ENCODE measurements around the gene FOXL1. TPM values are rescaled to one million over a fixed set of nuclear protein-coding genes. Genes with fewer than 3 reads are reported as not detected.

The FOXL1 gene
- polyA plus RNA-seq, 3 donors: not detected

DNA sequence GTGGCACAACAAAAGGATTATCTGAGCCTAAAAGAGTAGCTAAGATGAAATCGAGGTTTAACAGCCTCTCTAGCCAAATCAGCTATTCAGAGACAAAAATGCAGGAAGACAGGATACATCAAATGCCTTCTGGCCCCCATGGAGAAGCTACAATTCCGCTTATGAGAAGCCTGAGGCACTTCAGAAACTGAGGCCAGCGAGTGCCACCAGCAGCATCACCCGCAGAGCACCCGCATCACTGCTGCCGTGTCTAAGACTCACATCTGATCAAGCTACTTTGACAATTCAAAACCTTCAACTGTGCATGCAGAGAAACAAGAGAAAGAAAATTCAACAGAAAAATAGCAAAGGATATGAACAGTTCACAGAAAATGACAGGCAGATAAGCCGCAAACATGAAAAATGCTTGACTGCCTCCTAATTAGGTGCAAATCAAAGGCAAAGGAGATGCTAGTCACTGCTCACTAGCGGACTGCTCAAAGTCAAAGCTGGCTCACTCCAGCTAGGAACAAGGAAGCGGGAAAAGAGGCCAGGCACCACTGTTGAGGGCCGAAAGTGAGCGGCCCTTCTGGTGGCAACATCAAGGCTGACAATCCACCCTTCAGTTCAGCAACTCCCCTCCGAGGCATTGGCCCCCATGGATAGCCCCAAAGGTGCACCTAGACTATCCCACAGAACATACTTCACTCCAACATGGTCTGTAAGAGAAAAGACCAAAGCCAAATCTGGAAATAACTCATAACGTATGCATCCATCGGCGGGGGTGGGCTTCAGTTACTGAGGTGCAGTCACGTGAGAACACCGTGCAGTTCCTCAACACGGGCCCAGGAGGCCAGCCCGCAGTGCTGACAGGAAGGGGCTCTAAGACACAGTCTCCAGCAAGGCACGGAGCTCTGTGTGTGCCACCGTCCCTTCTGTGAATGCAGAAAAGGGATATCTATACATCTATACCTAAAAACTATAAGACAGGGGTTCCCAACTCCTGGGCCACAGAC lies 35.3 kb upstream of the FOXL1 start:
- Histone ChIP-seq H3K27me3 (ENCODE audit: control insufficient read depth in 2 of 2, insufficient read depth in 2 of 2, low read length in 2 of 2) (no peaks in the 10 kb centered on the region), H3K4me1 (ENCODE audit: control insufficient read depth in 1 of 2, insufficient read depth in 2 of 2, low read length in 2 of 2) (no peaks in the 10 kb centered on the region), H2AFZ (ENCODE audit: insufficient read depth, low read depth, low read length, poor library complexity, severe bottlenecking) (no peak overlapping the region), H3K9ac (ENCODE audit: insufficient read depth, low read length, poor library complexity, severe bottlenecking) (no peak overlapping the region), H3K4me2 (replicated peaks; ENCODE audit: extremely low read depth, low read length, poor library complexity, severe bottlenecking) (no peak overlapping the region), H3K79me2 (ENCODE audit: insufficient read depth, low read length) (no peaks in the 10 kb centered on the region), H3K36me3 (replicated peaks in 1 of 2; ENCODE audit: control insufficient read depth in 1 of 2, insufficient read depth in 2 of 2, low read length in 2 of 2) (peaks cover 84 to 99% of the 10 kb centered on the region in 2 donors), H3K27ac (ENCODE audit: low read depth in 1 of 2, low read length in 2 of 2) (no peak overlapping the region), H3K9me3 (replicated peaks in 1 of 2; ENCODE audit: control insufficient read depth in 1 of 2, insufficient read depth in 1 of 2, low read length in 2 of 2) (no peaks in the 10 kb centered on the region), H3K4me3 (replicated peaks in 1 of 3; ENCODE audit: low read depth in 2 of 3, low read length in 3 of 3) (no peak overlapping the region), H4K20me1 (ENCODE audit: insufficient read depth, low read length) (no peaks in the 10 kb centered on the region)
- Mint-ChIP-seq H3K27me3 (ENCODE audit: low read depth in 3 of 3) (peaks cover 0 to 2% (median 0%) of the 10 kb centered on the region in 3 donors), H3K36me3 (peaks cover 96 to 98% of the 10 kb centered on the region in 2 donors), H3K9me3 (no peaks in the 10 kb centered on the region), H3K4me1 (no peaks in the 10 kb centered on the region), H3K27ac (no peak overlapping the region), H3K4me3 (no peak overlapping the region)
- DNase-seq: no peak
- no peak for TF ChIP-seq CTCF (IDR thresholded peaks at IDR 0.05)
- WGBS (ENCODE audit: insufficient coverage): 95% methylated on average over 18 of the region's 21 CpGs
- intact Hi-C loops (cut with micrococcal nuclease): no loop called here

- no peak overlapping the region for H3K4me2 ChIP-seq (replicated peaks; ENCODE audit: extremely low read depth, low read length, poor library complexity, severe bottlenecking)
- H3K27ac Mint-ChIP-seq: no peak overlapping the region
- no peaks in the 10 kb centered on the region for H3K79me2 ChIP-seq (ENCODE audit: insufficient read depth, low read length)
- H3K36me3 Mint-ChIP-seq: peaks cover 85 to 89% of the 10 kb centered on the region in 2 donors
- intact Hi-C loops (cut with micrococcal nuclease): no loop called here
- H3K27me3 ChIP-seq (ENCODE audit: control insufficient read depth in 2 of 2, insufficient read depth in 2 of 2, low read length in 2 of 2): no peaks in the 10 kb centered on the region
- H3K9ac ChIP-seq (ENCODE audit: insufficient read depth, low read length, poor library complexity, severe bottlenecking): no peak overlapping the region
- H3K36me3 ChIP-seq (replicated peaks in 1 of 2; ENCODE audit: control insufficient read depth in 1 of 2, insufficient read depth in 2 of 2, low read length in 2 of 2): peaks cover 73 to 99% of the 10 kb centered on the region in 2 donors
- H3K9me3 Mint-ChIP-seq: no peaks in the 10 kb centered on the region
- no peaks in the 10 kb centered on the region for H4K20me1 ChIP-seq (ENCODE audit: insufficient read depth, low read length)
- DNase-seq: no peak
- no peaks in the 10 kb centered on the region for H3K9me3 ChIP-seq (replicated peaks in 1 of 2; ENCODE audit: control insufficient read depth in 1 of 2, insufficient read depth in 1 of 2, low read length in 2 of 2)
- no peak overlapping the region for H3K4me3 Mint-ChIP-seq
- TF ChIP-seq CTCF (IDR thresholded peaks at IDR 0.05): no peak
- H3K27ac ChIP-seq (ENCODE audit: low read depth in 1 of 2, low read length in 2 of 2): no peak overlapping the region
- no peaks in the 10 kb centered on the region for H3K4me1 Mint-ChIP-seq
- no peak overlapping the region for H2AFZ ChIP-seq (ENCODE audit: insufficient read depth, low read depth, low read length, poor library complexity, severe bottlenecking)
- WGBS (ENCODE audit: insufficient coverage): 88% methylated on average over 8 of the region's 12 CpGs
- H3K4me3 ChIP-seq (replicated peaks in 1 of 3; ENCODE audit: low read depth in 2 of 3, low read length in 3 of 3): no peak overlapping the region
- H3K4me1 ChIP-seq (ENCODE audit: control insufficient read depth in 1 of 2, insufficient read depth in 2 of 2, low read length in 2 of 2): no peaks in the 10 kb centered on the region
- peaks cover 0 to 2% (median 0%) of the 10 kb centered on the region in 3 donors for H3K27me3 Mint-ChIP-seq (ENCODE audit: low read depth in 3 of 3)
These were observed 32.9 kb upstream of the FOXL1 start for GRCh38 chr16:86545481-86545880.

Measured in CD14-positive monocyte (primary cell).